Astrocyte of the cerebellum (primary cell): Measurements from ENCODE around the gene CBL.
A peak's percentile ranks its signal among the peaks of the same experiment; 100 is the strongest.

Experiments used
- DNase-seq: peaks from one replicate; pipeline ENCODE4 v3.0.0-alpha.2; 2011; ENCODE audit warnings: low read depth
- H3K4me3 ChIP-seq: 2 replicates; pipeline ENCODE4 v1.5.1; 2011; ENCODE audit warnings: mild to moderate bottlenecking, low read depth, low read length, moderate library complexity
- CTCF ChIP-seq: IDR thresholded peaks from 2 replicates; pipeline ENCODE4 v1.5.1; 2012; ENCODE audit warnings: low read length, low read depth, moderate library complexity, mild to moderate bottlenecking; ENCODE audit errors: missing control alignments
- in situ Hi-C: cut with HindIII; loops from 2 replicates; pipeline ENCODE4 v1.10.0; 2017; ENCODE audit warnings: low sequenced_read_pairs

The CBL gene

DNA sequence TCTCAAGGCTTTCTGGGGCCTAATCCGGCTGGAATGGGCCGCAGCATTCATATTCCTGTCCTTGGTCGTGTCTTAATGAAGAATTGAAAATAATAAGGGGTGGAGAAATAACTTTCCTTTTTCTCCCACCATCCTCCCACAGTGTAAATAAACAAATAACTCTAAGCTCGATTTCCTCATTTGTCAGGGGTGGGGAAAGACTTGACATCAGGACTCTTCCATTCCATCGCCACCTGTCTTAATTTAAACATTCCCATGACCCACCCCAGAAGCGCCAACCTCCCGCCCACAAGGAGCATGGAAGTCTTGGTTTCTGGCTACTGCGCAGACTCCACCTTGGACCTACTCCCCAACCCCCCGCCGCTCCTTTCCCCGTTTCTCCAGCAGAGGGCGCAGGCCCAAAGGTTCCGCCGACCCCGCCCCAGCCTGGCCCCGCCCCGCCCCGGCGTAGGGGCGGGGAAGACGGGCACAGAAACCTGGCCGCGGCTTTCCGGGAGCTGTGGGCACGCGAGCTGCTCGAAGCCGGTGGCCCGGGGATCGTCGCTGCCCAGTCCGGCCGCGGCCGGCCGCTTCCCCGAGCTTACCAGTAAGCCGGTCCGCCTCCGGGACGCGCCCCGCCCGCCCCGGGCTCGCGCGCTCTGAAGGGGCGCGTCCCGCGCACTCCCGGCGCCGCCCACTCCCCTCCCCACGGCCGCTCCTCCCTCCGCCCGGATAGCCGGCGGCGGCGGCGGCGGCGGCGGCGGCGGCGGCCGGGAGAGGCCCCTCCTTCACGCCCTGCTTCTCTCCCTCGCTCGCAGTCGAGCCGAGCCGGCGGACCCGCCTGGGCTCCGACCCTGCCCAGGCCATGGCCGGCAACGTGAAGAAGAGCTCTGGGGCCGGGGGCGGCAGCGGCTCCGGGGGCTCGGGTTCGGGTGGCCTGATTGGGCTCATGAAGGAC lies at the start of gene CBL:
TSS of gene CBL (plus strand) at position 766 of the 937 bp plus-strand sequence. CDS start at position 845, 79 bp downstream.
- peak within 1 kb of the TSS; percentile 93 for H3K4me3 ChIP-seq
- in situ Hi-C loops, result no loop called here
- TF ChIP-seq CTCF, result peak; percentile 87
- DNase-seq, result peak; percentile 70

DNA sequence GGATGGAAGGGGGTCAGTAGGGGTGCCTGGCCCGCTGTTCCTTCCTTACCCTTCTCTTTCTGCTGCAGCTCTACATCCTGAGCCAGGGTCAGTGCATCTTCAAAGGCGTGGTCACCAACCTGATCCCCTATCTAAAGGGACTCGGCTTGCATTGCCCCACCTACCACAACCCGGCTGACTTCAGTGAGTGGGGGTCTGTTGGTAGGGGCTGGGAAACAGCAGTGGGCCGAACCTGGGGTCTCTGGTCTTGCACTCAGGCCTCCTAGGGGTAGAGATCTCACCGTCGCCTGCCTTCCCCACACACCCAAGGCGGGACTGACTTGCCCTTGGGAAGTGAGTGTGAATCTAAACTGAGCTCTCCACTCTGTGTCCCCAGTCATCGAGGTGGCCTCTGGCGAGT lies 49.6 kb upstream of the CBL start:
- H3K4me3 ChIP-seq, result no peak overlapping the region
- TF ChIP-seq CTCF, result no peak
- no peak for DNase-seq
- in situ Hi-C loops, result no loop called here

DNA sequence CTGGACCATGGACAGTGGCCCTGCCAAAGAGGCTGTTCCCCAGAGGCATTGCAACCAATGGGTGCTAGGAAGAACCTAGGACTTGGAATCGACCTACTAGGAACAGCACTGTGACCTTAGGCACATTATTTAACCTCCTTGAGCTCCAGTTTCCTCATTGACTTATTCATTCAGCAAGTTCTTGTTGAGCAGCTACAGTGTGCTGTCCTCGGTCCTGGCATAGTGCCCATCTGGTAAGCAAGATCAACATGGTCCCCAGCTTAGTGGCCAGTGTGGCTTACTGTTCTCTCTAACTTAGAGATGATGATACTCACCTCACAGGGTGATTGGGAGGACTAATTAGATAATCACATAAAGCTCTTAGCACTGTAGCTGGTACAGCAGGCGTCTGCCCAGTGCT lies 49.1 kb upstream of the CBL start:
- in situ Hi-C loops, result no loop called here
- no peak for DNase-seq
- H3K4me3 ChIP-seq, result no peak overlapping the region
- TF ChIP-seq CTCF, result no peak

GRCh38 chr11:119158467-119158866 lies 47.7 kb upstream of the CBL start:
- in situ Hi-C loops, result no loop called here
- TF ChIP-seq CTCF, result no peak
- no peak overlapping the region for H3K4me3 ChIP-seq
- DNase-seq, result no peak

GRCh38 chr11:119160151-119160550 lies 46.0 kb upstream of the CBL start:
- in situ Hi-C loops, result no loop called here
- TF ChIP-seq CTCF, result no peak
- no peak for DNase-seq
- no peak overlapping the region for H3K4me3 ChIP-seq

DNA sequence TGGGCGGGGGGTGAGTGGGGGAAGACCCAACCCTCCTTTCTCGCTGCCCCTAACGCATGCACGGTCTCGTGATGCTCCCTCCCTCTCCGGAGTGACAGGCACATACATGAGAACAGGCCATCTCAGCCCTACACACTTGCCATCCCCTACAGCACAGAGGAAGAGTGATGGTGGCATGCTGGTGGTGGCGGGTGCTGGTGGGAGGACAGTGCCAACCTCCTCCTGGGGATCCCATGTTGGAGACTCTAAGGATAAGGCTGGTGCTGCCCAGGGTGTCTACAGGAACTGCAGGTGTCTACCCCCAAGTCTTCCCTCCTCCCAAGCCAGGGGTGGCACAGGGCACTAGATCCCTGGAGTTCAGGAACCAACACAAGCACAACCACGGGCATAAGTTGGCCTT lies 44.3 kb upstream of the CBL start:
- DNase-seq, result no peak
- no peak for TF ChIP-seq CTCF
- H3K4me3 ChIP-seq, result no peak overlapping the region
- in situ Hi-C loops, result no loop called here
